A549 (cell line): Measurements from ENCODE around the gene FADS3. TPM values are rescaled to one million over a fixed set of nuclear protein-coding genes. Genes with fewer than 3 reads are reported as not detected.

Source experiments
- ATAC-seq, 2 experiments: fragments of 200-7000 bp in 1 of 2; fragments of >200 bp in 1 of 2; cut with Nextera tagmentation in 1 of 2; cut with Tn5 transposase in 1 of 2; 3 replicates each; pipeline versions ENCODE4 v1.8.0 to v1.9.1; 2018 to 2020; ENCODE audit warnings: mild to moderate bottlenecking in 1 of 2, moderate library complexity in 1 of 2
- CTCF ChIA-PET: fragments of 300-600 bp; sonication (Branson Sonifier 250); formaldehyde crosslinking; extraction: SDS; loops from one replicate; lab custom pipeline; 2021; ENCODE audit warnings: antibody characterized with exemption, inconsistent platforms; lab: Yijun Ruan, JAX
- POLR2A ChIA-PET: fragments of 350-600 bp; formaldehyde crosslinking; extraction: SDS; loops from one replicate; lab custom pipeline; 2021; ENCODE audit warnings: antibody characterized with exemption, inconsistent platforms; lab: Yijun Ruan, JAX
- DNase-seq, 2 experiments: peaks; one replicate each; pipeline versions ENCODE4 v3.0.0 to v3.0.0-alpha.2; 2011 to 2016; ENCODE audit warnings: low read depth in 1 of 2, low spot score in 1 of 2
- FAIRE-seq: peaks from 2 replicates; lab custom pipeline; 2011; peaks lifted over from hg19 to GRCh38; lab: Jason Lieb, UNC
- H3K27ac ChIP-seq, 2 experiments: fragments of >200 bp; sonication (Bioruptor Twin); formaldehyde crosslinking; 3 replicates each; pipeline ENCODE4 v1.5.1; 2016 to 2017
- H3K4me1 ChIP-seq: fragments of >200 bp; sonication (Bioruptor Twin); formaldehyde crosslinking; 3 replicates; pipeline ENCODE4 v1.6.1; 2016
- H3K4me2 ChIP-seq: fragments of >200 bp; sonication (Bioruptor Twin); formaldehyde crosslinking; 3 replicates; pipeline ENCODE4 v1.6.1; 2016
- H3K4me3 ChIP-seq: fragments of >200 bp; sonication (Bioruptor Twin); formaldehyde crosslinking; 3 replicates; pipeline ENCODE4 v1.5.1; 2016
- H3K9me3 ChIP-seq: fragments of >200 bp; sonication (Bioruptor Twin); formaldehyde crosslinking; 3 replicates; pipeline ENCODE4 v1.6.1; 2016
- BHLHE40 ChIP-seq: IDR thresholded peaks from 2 replicates; pipeline ENCODE4 v1.6.1; 2012; ENCODE audit warnings: low read depth, low read length, inconsistent platforms
- CBX2 ChIP-seq: fragments of 200-600 bp; sonication (generic); IDR thresholded peaks from 2 replicates; pipeline ENCODE4 v1.6.1; 2016; ENCODE audit warnings: low read depth, mild to moderate bottlenecking, borderline replicate concordance
- CHD4 ChIP-seq: fragments of 200-600 bp; sonication (generic); IDR thresholded peaks from 2 replicates; pipeline ENCODE4 v1.6.1; 2016; ENCODE audit warnings: antibody characterized with exemption, mild to moderate bottlenecking, borderline replicate concordance
- CTCF ChIP-seq: fragments of >200 bp; sonication (Bioruptor Twin); formaldehyde crosslinking; IDR thresholded peaks from 3 replicates; pipeline ENCODE4 v1.5.1; 2016
- EHMT2 ChIP-seq: fragments of 200-600 bp; sonication (generic); IDR thresholded peaks from 2 replicates; pipeline ENCODE4 v1.6.1; 2016; ENCODE audit warnings: antibody characterized with exemption, low read depth, mild to moderate bottlenecking, moderate library complexity
- ELK1 ChIP-seq: fragments of 150-350 bp; IDR thresholded peaks from 2 replicates; pipeline ENCODE4 v1.6.1; 2014; ENCODE audit warnings: low read depth, mild to moderate bottlenecking, low read length
- FOSL2 ChIP-seq, 2 experiments: fragments of 450-650 bp in 1 of 2; fragments of >200 bp in 1 of 2; sonication (Bioruptor Twin) in 1 of 2; formaldehyde crosslinking; IDR thresholded peaks; 2 replicates each; pipeline versions ENCODE4 v1.5.0 to v1.6.1; 2016 to 2020; ENCODE audit warnings: mild to moderate bottlenecking in 1 of 2, moderate library complexity in 1 of 2
- FOXS1 ChIP-seq: fragments of 250-450 bp; sonication (Bioruptor Pico); IDR thresholded peaks from 2 replicates; pipeline ENCODE4 v1.5.0; 2020; ENCODE audit warnings: mild to moderate bottlenecking, moderate library complexity
- HDAC2 ChIP-seq: fragments of 200-600 bp; sonication (generic); IDR thresholded peaks from 2 replicates; pipeline ENCODE4 v1.6.1; 2016
- HES2 ChIP-seq: fragments of >200 bp; sonication (Bioruptor Twin); formaldehyde crosslinking; IDR thresholded peaks from 2 replicates; pipeline ENCODE4 v1.6.1; 2016
- HOXB13 ChIP-seq: fragments of 250-450 bp; sonication (Bioruptor Pico); IDR thresholded peaks from 2 replicates; pipeline ENCODE4 v1.5.0; 2020; ENCODE audit warnings: low read depth, mild to moderate bottlenecking, moderate library complexity
- HOXB5 ChIP-seq: fragments of 250-450 bp; sonication (Bioruptor Pico); IDR thresholded peaks from 2 replicates; pipeline ENCODE4 v1.5.0; 2020; ENCODE audit warnings: mild to moderate bottlenecking, moderate library complexity
- JUN ChIP-seq, 2 experiments: fragments of >200 bp; sonication (Bioruptor Twin); formaldehyde crosslinking; IDR thresholded peaks; 2 replicates in 1 of 2; 3 replicates in 1 of 2; pipeline ENCODE4 v1.6.1; 2016 to 2017
- MAFK ChIP-seq: fragments of 450-650 bp; IDR thresholded peaks from 2 replicates; pipeline ENCODE4 v1.6.1; 2014; ENCODE audit not compliant: partially characterized antibody
- NFE2L2 ChIP-seq: fragments of 150-350 bp; conservative IDR thresholded peaks from 2 replicates; pipeline ENCODE4 v1.6.1; 2014; ENCODE audit warnings: low read length
- NPAS2 ChIP-seq: fragments of 250-450 bp; sonication (Bioruptor Pico); IDR thresholded peaks from 2 replicates; pipeline ENCODE4 v1.8.0; 2022; ENCODE audit warnings: mild to moderate bottlenecking, moderate library complexity, borderline replicate concordance
- POLR2A ChIP-seq: IDR thresholded peaks from 2 replicates; pipeline ENCODE4 v1.6.1; 2012; ENCODE audit warnings: mild to moderate bottlenecking, low read length
- RAD21 ChIP-seq, 2 experiments: fragments of >200 bp in 1 of 2; sonication (Bioruptor Twin) in 1 of 2; formaldehyde crosslinking in 1 of 2; IDR thresholded peaks in 1 of 2; conservative IDR thresholded peaks in 1 of 2; 2 replicates in 1 of 2; 3 replicates in 1 of 2; pipeline ENCODE4 v1.6.1; 2012 to 2018; ENCODE audit warnings: inconsistent platforms in 1 of 2
- RFX5 ChIP-seq: fragments of 450-650 bp; IDR thresholded peaks from 2 replicates; pipeline ENCODE4 v1.7.1; 2014; ENCODE audit warnings: antibody characterized with exemption, mild to moderate bottlenecking, moderate library complexity
- RNF2 ChIP-seq: fragments of 200-600 bp; sonication (generic); IDR thresholded peaks from 2 replicates; pipeline ENCODE4 v1.6.1; 2016; ENCODE audit warnings: low read depth, mild to moderate bottlenecking, antibody characterized with exemption, moderate library complexity, borderline replicate concordance
- SREBF2 ChIP-seq: fragments of 450-650 bp; IDR thresholded peaks from 2 replicates; pipeline ENCODE4 v1.6.1; 2014; ENCODE audit warnings: mild to moderate bottlenecking, moderate library complexity
- ZNF302 ChIP-seq: fragments of 250-450 bp; sonication (Bioruptor Pico); IDR thresholded peaks from 2 replicates; pipeline ENCODE4 v1.9.0; 2021; ENCODE audit warnings: inconsistent platforms, mild to moderate bottlenecking, moderate library complexity
- ZSCAN20 ChIP-seq: fragments of 250-450 bp; sonication (Bioruptor Pico); IDR thresholded peaks from 2 replicates; pipeline ENCODE4 v1.8.0; 2022; ENCODE audit warnings: mild to moderate bottlenecking, moderate library complexity
- WGBS: methylation state at CpG from one replicate; pipeline ENCODE4 v1.1.6; 2017; ENCODE audit errors: missing lambda C conversion rate; 5-methylcytosine and 5-hydroxymethylcytosine counted together
- polyA plus RNA-seq, 4 experiments: library from polyadenylated mRNA; depleted of rRNA in 3 of 4; stranded (reverse); fragments of >200 nt; fragmentation: RNase III in 1 of 4; extraction: RNeasy Plus Mini Kit Qiagen cat#74134 plus additional on column Dnase treatment in 1 of 4; gene quantifications; 2 replicates in 3 of 4; 3 replicates in 1 of 4; pipeline ENCODE4 v1.2.3, GENCODE V29; 2011 to 2017

Gene FADS3
- polyA plus RNA-seq, 2 of the 4 experiments (the other 2 are of a cell fraction) = 17.5 to 36.3 TPM

- TF ChIP-seq RFX5 (no peak), CHD4 (no peak)
Measured at GRCh38 chr11:61914471-61915171, 23.3 kb upstream of the FADS3 start (continued).

GRCh38 chr11:61913699-61914395, 22.5 kb upstream of the FADS3 start:
- Histone ChIP-seq H3K4me1 (peaks cover 10% of the 10 kb centered on the region; the same call in 1 of the 3 replicates), H3K4me3 (no peak overlapping the region), H3K27ac (no peak overlapping the region), H3K4me2 (no peak overlapping the region), H3K9me3 (no peaks in the 10 kb centered on the region)
- WGBS = 83% methylated on average over 7 of the region's 8 CpGs
- FAIRE-seq (no peak), ATAC-seq (no peak), DNase-seq (no peak)
- ChIA-PET CTCF (interaction anchor here (1.4 to 19.8 kb wide), 7 partner anchors 14 to 194 kb away, joined by 5 to 565 read pairs (median 16); partner anchors contain the start of gene BEST1), POLR2A (no interaction called here)
- TF ChIP-seq CHD4 = no peak
- TF ChIP-seq EHMT2 = no peak
- no peak for TF ChIP-seq JUN (IDR thresholded peaks at IDR 0.05)
- TF ChIP-seq NPAS2 (CRISPR knock-in tag) = no peak
- no peak for TF ChIP-seq POLR2A
- TF ChIP-seq HES2 = no peak
- TF ChIP-seq MAFK = no peak
- TF ChIP-seq HOXB13 = no peak
- no peak for TF ChIP-seq HDAC2
- no peak for TF ChIP-seq FOXS1 (CRISPR knock-in tag)
- TF ChIP-seq FOSL2 (IDR thresholded peaks at IDR 0.05) = no peak
- TF ChIP-seq FOSL2 (CRISPR knock-in tag; IDR thresholded peaks at IDR 0.05) = no peak
- no peak for TF ChIP-seq RNF2
- no peak for TF ChIP-seq CTCF
- no peak for TF ChIP-seq HOXB5 (CRISPR knock-in tag)
- TF ChIP-seq RFX5 = no peak
- TF ChIP-seq ZNF302 (CRISPR knock-in tag) = no peak

GRCh38 chr11:61912991-61913698, 21.8 kb upstream of the FADS3 start:
- POLR2A ChIA-PET = no interaction called here
- WGBS = 89% methylated on average over 18 of the region's 18 CpGs
- DNase-seq (no peak), ATAC-seq (no peak), FAIRE-seq (no peak)
- CTCF ChIA-PET = interaction anchor here (1.4 to 19.8 kb wide), 5 partner anchors 14 to 195 kb away, joined by 5 to 565 read pairs (median 11); partner anchors contain the start of gene BEST1
- no peaks in the 10 kb centered on the region for H3K9me3 ChIP-seq
- no peak overlapping the region for H3K27ac ChIP-seq
- peaks cover 10% of the 10 kb centered on the region; the same call in 1 of the 3 replicates for H3K4me1 ChIP-seq
- H3K4me3 ChIP-seq = no peak overlapping the region
- no peak for TF ChIP-seq RNF2
- H3K4me2 ChIP-seq = no peak overlapping the region

GRCh38 chr11:61912530-61912898, 21.2 kb upstream of the FADS3 start:
- H3K4me1 ChIP-seq = peaks cover 5% of the 10 kb centered on the region; the same call in 1 of the 3 replicates
- no peak overlapping the region for H3K27ac ChIP-seq
- no peak for DNase-seq
- CTCF ChIA-PET = interaction anchor here (1.4 to 19.8 kb wide), 5 partner anchors 13 to 196 kb away, joined by 5 to 565 read pairs (median 11); partner anchors contain the start of gene BEST1
- no peak overlapping the region for H3K4me3 ChIP-seq
- H3K4me2 ChIP-seq = no peak overlapping the region
- WGBS = 87% methylated on average over 6 of the region's 6 CpGs
- FAIRE-seq = no peak
- ATAC-seq = no peak
- TF ChIP-seq ZSCAN20 (CRISPR knock-in tag) = no peak
- TF ChIP-seq JUN (IDR thresholded peaks at IDR 0.05) = no peak
- no peak for TF ChIP-seq ELK1
- TF ChIP-seq BHLHE40 = no peak
- no peak for TF ChIP-seq FOXS1 (CRISPR knock-in tag)
- no peak for TF ChIP-seq HOXB13
- TF ChIP-seq HES2 = no peak
- no peak for TF ChIP-seq NFE2L2
- TF ChIP-seq SREBF2 = no peak
- TF ChIP-seq CBX2 = no peak
- no peak for TF ChIP-seq RAD21 (conservative IDR thresholded peaks at IDR 0.05 in 1 of 2, IDR thresholded peaks at IDR 0.05 in 1 of 2)
- H3K9me3 ChIP-seq = no peaks in the 10 kb centered on the region
- POLR2A ChIA-PET = no interaction called here
